Endothelial cell (in vitro differentiated cells): Measurements from ENCODE around the gene DPM3. TPM values are rescaled to one million over a fixed set of nuclear protein-coding genes. Genes with fewer than 3 reads are reported as not detected.

Experiments
- DNase-seq: peaks from one replicate; pipeline ENCODE4 v3.0.0; 2021; ENCODE audit warnings: low spot score
- H3K27ac Mint-ChIP-seq: one replicate; pipeline ENCODE4 v1.8.0; 2021; ENCODE audit warnings: mixed read lengths, inconsistent platforms; ENCODE audit not compliant: unreplicated experiment
- H3K27me3 Mint-ChIP-seq: one replicate; pipeline ENCODE4 v1.8.0; 2021; ENCODE audit warnings: mild to moderate bottlenecking, moderate library complexity, mixed read lengths, inconsistent platforms; ENCODE audit not compliant: unreplicated experiment
- H3K36me3 Mint-ChIP-seq: one replicate; pipeline ENCODE4 v1.8.0; 2021; ENCODE audit warnings: mild to moderate bottlenecking, low read depth, mixed read lengths, inconsistent platforms; ENCODE audit not compliant: unreplicated experiment
- H3K4me1 Mint-ChIP-seq: one replicate; pipeline ENCODE4 v1.8.0; 2021; ENCODE audit warnings: mild to moderate bottlenecking, mixed read lengths, inconsistent platforms; ENCODE audit not compliant: unreplicated experiment
- H3K4me3 Mint-ChIP-seq: one replicate; pipeline ENCODE4 v1.8.0; 2021; ENCODE audit warnings: mild to moderate bottlenecking, mixed read lengths, inconsistent platforms; ENCODE audit not compliant: unreplicated experiment
- H3K9me3 Mint-ChIP-seq: one replicate; pipeline ENCODE4 v1.8.0; 2021; ENCODE audit warnings: mixed read lengths, inconsistent platforms; ENCODE audit not compliant: unreplicated experiment
- CTCF ChIP-seq: fragments of 200-600 bp; sonication (generic); IDR thresholded peaks from one replicate; pipeline ENCODE4 v1.5.0; 2021; ENCODE audit warnings: antibody characterized with exemption; ENCODE audit not compliant: unreplicated experiment
- total RNA-seq: library from RNA; stranded (reverse); fragmentation: NEBNext Ultra II Directional; extraction: Animal tissue kit (Norgen Biotek cat#: 25700); gene quantifications from one replicate; pipeline ENCODE4 v1.2.1, GENCODE V29; 2021; ENCODE audit not compliant: unreplicated experiment

Gene DPM3
- total RNA-seq, 1 donor from 2014 or later: 39.2 TPM

- H3K36me3 Mint-ChIP-seq: peaks cover 46% of the 10 kb centered on the region
- DNase-seq: peak; percentile 49
- peak overlapping the region; percentile 98 for H3K27ac Mint-ChIP-seq
- H3K4me1 Mint-ChIP-seq: peaks cover 47% of the 10 kb centered on the region
- H3K9me3 Mint-ChIP-seq: no peaks in the 10 kb centered on the region
- H3K4me3 Mint-ChIP-seq: peak overlapping the region; percentile 100
- peaks cover 26% of the 10 kb centered on the region for H3K27me3 Mint-ChIP-seq
- TF ChIP-seq CTCF: no peak
Measured at GRCh38 chr1:155128755-155129473, 11.4 kb downstream of the DPM3 start.

- no peak for TF ChIP-seq CTCF
- peaks cover 46% of the 10 kb centered on the region for H3K4me1 Mint-ChIP-seq
- H3K27ac Mint-ChIP-seq: peak overlapping the region; percentile 98
- DNase-seq: no peak
- H3K4me3 Mint-ChIP-seq: peak overlapping the region; percentile 100
- peaks cover 40% of the 10 kb centered on the region for H3K36me3 Mint-ChIP-seq
- no peaks in the 10 kb centered on the region for H3K9me3 Mint-ChIP-seq
- peaks cover 26% of the 10 kb centered on the region for H3K27me3 Mint-ChIP-seq
Measured at GRCh38 chr1:155127967-155128754, 12.2 kb downstream of the DPM3 start.

- no peaks in the 10 kb centered on the region for H3K9me3 Mint-ChIP-seq
- no peak for TF ChIP-seq CTCF
- peaks cover 47% of the 10 kb centered on the region for H3K4me1 Mint-ChIP-seq
- H3K27ac Mint-ChIP-seq: peak within 1 kb of the TSS; percentile 98
- peaks cover 26% of the 10 kb centered on the region for H3K27me3 Mint-ChIP-seq
- DNase-seq: peak; percentile 73
- peak within 1 kb of the TSS; percentile 100 for H3K4me3 Mint-ChIP-seq
- peaks cover 38% of the 10 kb centered on the region for H3K36me3 Mint-ChIP-seq
Measured at GRCh38 chr1:155127105-155127966, 13.0 kb downstream of the DPM3 start, which contains the start of gene EFNA1. TSS of gene EFNA1 (plus strand) at chr1:155127876. CDS start at chr1:155127978, 102 bp downstream.

GRCh38 chr1:155126556-155127104 is 13.7 kb downstream of the DPM3 start:
- Mint-ChIP-seq H3K4me3 (peak overlapping the region; percentile 96), H3K27ac (peak overlapping the region; percentile 96), H3K36me3 (peaks cover 34% of the 10 kb centered on the region), H3K27me3 (peaks cover 25% of the 10 kb centered on the region), H3K9me3 (no peaks in the 10 kb centered on the region), H3K4me1 (peaks cover 44% of the 10 kb centered on the region)
- peak; percentile 47 for DNase-seq
- no peak for TF ChIP-seq CTCF
